SK-N-SH (cell line): Measurements from ENCODE around the gene SCARF1. TPM values are rescaled to one million over a fixed set of nuclear protein-coding genes. Genes with fewer than 3 reads are reported as not detected.

Experiments used
- CTCF ChIA-PET: fragments of 300-600, 350-600 bp; formaldehyde crosslinking; extraction: SDS; loops from one replicate; lab custom pipeline; 2021; lab: Yijun Ruan, JAX
- POLR2A ChIA-PET: fragments of 350-600 bp; sonication (Branson Sonifier 250); formaldehyde crosslinking; extraction: SDS; loops from one replicate; lab custom pipeline; 2020; ENCODE audit warnings: antibody characterized with exemption, inconsistent platforms; lab: Yijun Ruan, JAX
- DNase-seq: peaks from one replicate; pipeline ENCODE4 v3.0.0; 2012
- H2AFZ ChIP-seq: fragments of 200-600 bp; sonication (generic); 2 replicates; pipeline ENCODE4 v1.8.1; 2016; ENCODE audit warnings: antibody characterized with exemption, mild to moderate bottlenecking, low read depth
- H3F3A ChIP-seq: fragments of 200-600 bp; sonication (generic); replicated peaks from 2 replicates; pipeline ENCODE3; 2016; ENCODE audit warnings: antibody characterized with exemption, mild to moderate bottlenecking; ENCODE audit not compliant: insufficient read depth
- H3K27ac ChIP-seq, 2 experiments: fragments of 200-500 bp in 1 of 2; fragments of 200-600 bp in 1 of 2; sonication (Bioruptor generic) in 1 of 2; sonication (generic), shearing (Covaris generic) in 1 of 2; 2 replicates each; pipeline versions ENCODE4 v1.5.1 to v1.6.1; 2014 to 2016; ENCODE audit warnings: low read depth in 2 of 2, inconsistent platforms in 1 of 2, low read length in 1 of 2, mild to moderate bottlenecking in 1 of 2, mixed read lengths in 1 of 2
- H3K27me3 ChIP-seq: fragments of 200-600 bp; sonication (generic), shearing (Covaris generic); 2 replicates; pipeline ENCODE4 v1.6.1; 2016; ENCODE audit warnings: mixed run types; ENCODE audit not compliant: insufficient read depth
- H3K36me3 ChIP-seq, 2 experiments: fragments of 200-500 bp in 1 of 2; fragments of 200-600 bp in 1 of 2; sonication (Bioruptor generic) in 1 of 2; sonication (generic) in 1 of 2; replicated peaks in 1 of 2; 2 replicates each; pipeline versions ENCODE3 to v1.5.1; 2014 to 2016; ENCODE audit warnings: low read length in 1 of 2, mild to moderate bottlenecking in 1 of 2; ENCODE audit not compliant: insufficient read depth in 2 of 2, control insufficient read depth in 1 of 2
- H3K4me1 ChIP-seq, 2 experiments: fragments of 200-500 bp in 1 of 2; fragments of 200-600 bp in 1 of 2; sonication (Bioruptor generic) in 1 of 2; sonication (generic), shearing (Covaris generic) in 1 of 2; 2 replicates each; pipeline versions ENCODE4 v1.5.1 to v1.6.1; 2014 to 2016; ENCODE audit warnings: low read depth in 1 of 2, low read length in 1 of 2, mixed run types in 1 of 2; ENCODE audit not compliant: insufficient read depth in 2 of 2, control insufficient read depth in 1 of 2
- H3K4me2 ChIP-seq: fragments of 200-600 bp; sonication (generic), shearing (Covaris generic); 2 replicates; pipeline ENCODE4 v1.6.1; 2017; ENCODE audit warnings: mixed run types
- H3K4me3 ChIP-seq, 2 experiments: fragments of 200-500 bp in 1 of 2; fragments of 200-600 bp in 1 of 2; sonication (Bioruptor generic) in 1 of 2; sonication (generic), shearing (Covaris generic) in 1 of 2; 2 replicates each; pipeline versions ENCODE4 v1.5.1 to v1.8.1; 2014 to 2016; ENCODE audit warnings: low read depth in 2 of 2, inconsistent platforms in 1 of 2, low read length in 1 of 2, mild to moderate bottlenecking in 1 of 2, mixed read lengths in 1 of 2, moderate library complexity in 1 of 2
- H3K79me2 ChIP-seq: fragments of 200-600 bp; sonication (generic); 2 replicates; pipeline ENCODE4 v1.8.1; 2017; ENCODE audit warnings: mild to moderate bottlenecking; ENCODE audit not compliant: insufficient read depth
- H3K9ac ChIP-seq: fragments of 200-600 bp; sonication (generic); 2 replicates; pipeline ENCODE4 v1.6.1; 2017; ENCODE audit warnings: mixed run types
- H3K9me2 ChIP-seq: fragments of 200-600 bp; sonication (generic); 2 replicates; pipeline ENCODE4 v1.6.1; 2017; ENCODE audit warnings: mixed run types
- H3K9me3 ChIP-seq: fragments of 200-600 bp; sonication (generic); 2 replicates; pipeline ENCODE4 v1.6.1; 2017; ENCODE audit warnings: mixed run types, mild to moderate bottlenecking, moderate library complexity
- H4K20me1 ChIP-seq: fragments of 200-600 bp; sonication (generic); 2 replicates; pipeline ENCODE4 v1.6.1; 2017; ENCODE audit warnings: mild to moderate bottlenecking, mixed run types; ENCODE audit not compliant: insufficient read depth
- CHD2 ChIP-seq: fragments of 150-350 bp; IDR thresholded peaks from 2 replicates; pipeline ENCODE4 v1.6.1; 2018; ENCODE audit warnings: low read length; ENCODE audit not compliant: partially characterized antibody
- EP300 ChIP-seq, 2 experiments: IDR thresholded peaks; 2 replicates each; pipeline versions ENCODE4 v1.4.0 to v1.6.1; 2012; ENCODE audit warnings: borderline replicate concordance in 1 of 2, low read depth in 1 of 2, low read length in 1 of 2
- EZH2phosphoT487 ChIP-seq: fragments of 200-600 bp; sonication (generic); IDR thresholded peaks from 2 replicates; pipeline ENCODE4 v1.6.1; 2017; ENCODE audit warnings: low read depth, mixed run types, mild to moderate bottlenecking, antibody characterized with exemption, moderate library complexity, borderline replicate concordance
- FOXM1 ChIP-seq: IDR thresholded peaks from 2 replicates; pipeline ENCODE4 v1.4.0; 2012; ENCODE audit warnings: low read depth, mild to moderate bottlenecking
- GABPA ChIP-seq: IDR thresholded peaks from 2 replicates; pipeline ENCODE4 v1.4.0; 2012; ENCODE audit warnings: low read depth, mild to moderate bottlenecking
- GATA2 ChIP-seq: sonication (generic); formaldehyde crosslinking; IDR thresholded peaks from 2 replicates; pipeline ENCODE4 v1.5.0; 2020; ENCODE audit warnings: mild to moderate bottlenecking, missing genetic modification reagents
- MEF2A ChIP-seq: IDR thresholded peaks from 2 replicates; pipeline ENCODE4 v1.4.0; 2012; ENCODE audit warnings: low read depth, borderline replicate concordance
- MXI1 ChIP-seq: IDR thresholded peaks from 2 replicates; pipeline ENCODE4 v1.6.1; 2012; ENCODE audit warnings: mild to moderate bottlenecking, low read depth, low read length, improper control_type of control experiment
- NRF1 ChIP-seq: IDR thresholded peaks from 2 replicates; pipeline ENCODE4 v1.6.1; 2012; ENCODE audit warnings: low read depth, mild to moderate bottlenecking, low read length
- POLR2AphosphoS5 ChIP-seq: IDR thresholded peaks from 2 replicates; pipeline ENCODE4 v1.6.1; 2012; ENCODE audit warnings: low read depth, low read length
- RAD21 ChIP-seq: IDR thresholded peaks from 2 replicates; pipeline ENCODE4 v1.6.1; 2012; ENCODE audit warnings: mild to moderate bottlenecking, low read length
- RFX5 ChIP-seq: IDR thresholded peaks from 2 replicates; pipeline ENCODE4 v1.6.1; 2012; ENCODE audit warnings: mild to moderate bottlenecking, improper control_type of control experiment, low read length
- RXRA ChIP-seq: IDR thresholded peaks from 2 replicates; pipeline ENCODE4 v1.4.0; 2012; ENCODE audit warnings: low read depth, mild to moderate bottlenecking, borderline replicate concordance
- TAF1 ChIP-seq: IDR thresholded peaks from 2 replicates; pipeline ENCODE4 v1.6.1; 2012; ENCODE audit warnings: low read depth, mild to moderate bottlenecking, low read length, moderate library complexity, borderline replicate concordance
- whole genome bisulfite sequencing: methylation state at CpG from one replicate; pipeline ENCODE4 v1.1.6; 2017; ENCODE audit warnings: low lambda C conversion rate; 5-methylcytosine and 5-hydroxymethylcytosine counted together
- polyA plus RNA-seq, 3 experiments: library from polyadenylated mRNA; depleted of rRNA; stranded (reverse); fragments of >200 nt; gene quantifications; 2 replicates each; pipeline ENCODE4 v1.2.3, GENCODE V29; 2012
- TF ChIP-seq, protein P1 (sequence below): fragments of 150-350 bp; IDR thresholded peaks from 2 replicates; pipeline ENCODE4 v1.6.1; 2016; ENCODE audit warnings: mild to moderate bottlenecking, low read depth, low read length
- TF ChIP-seq, protein P2 (sequence below): IDR thresholded peaks from 2 replicates; pipeline ENCODE4 v1.4.0; 2012; ENCODE audit warnings: low read depth, borderline replicate concordance
- TF ChIP-seq, protein P3 (sequence below): fragments of 150-350 bp; IDR thresholded peaks from 2 replicates; pipeline ENCODE4 v1.6.1; 2017; ENCODE audit warnings: antibody characterized with exemption, low read length, low read depth, borderline replicate concordance

Gene SCARF1
- polyA plus RNA-seq, 1 of the 3 experiments (the other 2 are of a cell fraction) = 0.39 TPM

DNA sequence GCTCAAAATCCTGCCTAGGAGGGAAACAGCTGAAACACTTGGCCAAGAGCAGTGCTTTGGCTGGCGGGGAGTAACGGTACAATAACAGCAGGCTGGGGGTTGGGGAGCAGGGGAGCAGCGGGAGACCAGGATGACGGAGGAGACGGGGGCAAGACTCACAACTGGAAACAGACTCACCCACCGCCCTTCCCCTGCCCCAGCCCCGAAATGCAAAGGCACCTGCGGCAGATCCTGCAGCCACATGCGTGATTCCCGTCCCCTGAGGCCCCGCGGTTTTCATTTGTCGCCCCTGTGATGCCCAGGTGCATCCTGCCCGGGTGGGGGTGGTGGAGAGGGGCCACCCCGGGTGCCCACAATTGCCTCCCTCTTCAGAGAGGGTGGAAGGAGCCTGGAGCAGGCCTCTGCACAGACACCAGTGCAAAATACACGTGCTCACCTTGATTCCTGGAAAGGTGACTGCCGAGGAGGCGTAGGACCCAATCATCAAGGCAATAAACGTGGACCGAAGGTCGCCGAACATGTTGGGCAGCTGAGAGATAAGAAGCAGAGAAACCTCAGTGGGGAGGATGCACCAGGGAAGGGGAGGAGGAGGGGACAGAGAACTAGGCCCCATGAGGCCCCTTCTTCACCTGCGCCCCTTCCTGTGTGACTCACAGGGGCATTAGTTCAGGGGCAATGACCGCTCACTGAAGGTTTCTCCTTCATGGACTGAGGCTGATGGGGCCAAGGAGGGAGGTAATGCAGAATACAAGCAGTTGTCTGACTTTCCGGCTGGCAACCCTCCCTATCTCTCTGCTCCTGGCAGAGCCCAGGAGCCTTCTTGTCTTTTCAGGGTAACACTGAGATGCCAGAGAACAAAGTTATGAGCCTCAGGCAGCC lies 52.5 kb downstream of the SCARF1 start:
- H3K9me3 ChIP-seq = no peaks in the 10 kb centered on the region
- TF ChIP-seq MEF2A (no peak), RXRA (no peak)
- H3K4me1 ChIP-seq = peaks cover 0 to 13% of the 10 kb centered on the region in 2 experiments; a peak in 2 of 4 replicates
- ChIA-PET POLR2A (no interaction called here), CTCF (interaction anchor here (2.3 kb wide), 1 partner anchor 19 kb away, joined by 7 read pairs; no protein-coding TSS in a partner anchor)
- H3K36me3 ChIP-seq = no peaks in the 10 kb centered on the region
- 90% methylated on average over 19 of the region's 25 CpGs for WGBS
- H3K9me2 ChIP-seq = no peaks in the 10 kb centered on the region
- H3K4me2 ChIP-seq = no peak overlapping the region
- DNase-seq = no peak
- H3K4me3 ChIP-seq = no peak overlapping the region
- H3F3A ChIP-seq = peaks cover 8% of the 10 kb centered on the region
- no peak overlapping the region for H3K9ac ChIP-seq
- H2AFZ ChIP-seq = no peak overlapping the region
- H3K27me3 ChIP-seq = no peaks in the 10 kb centered on the region
- H3K27ac ChIP-seq = no peak overlapping the region
- H3K79me2 ChIP-seq = no peaks in the 10 kb centered on the region
- no peaks in the 10 kb centered on the region for H4K20me1 ChIP-seq

DNA sequence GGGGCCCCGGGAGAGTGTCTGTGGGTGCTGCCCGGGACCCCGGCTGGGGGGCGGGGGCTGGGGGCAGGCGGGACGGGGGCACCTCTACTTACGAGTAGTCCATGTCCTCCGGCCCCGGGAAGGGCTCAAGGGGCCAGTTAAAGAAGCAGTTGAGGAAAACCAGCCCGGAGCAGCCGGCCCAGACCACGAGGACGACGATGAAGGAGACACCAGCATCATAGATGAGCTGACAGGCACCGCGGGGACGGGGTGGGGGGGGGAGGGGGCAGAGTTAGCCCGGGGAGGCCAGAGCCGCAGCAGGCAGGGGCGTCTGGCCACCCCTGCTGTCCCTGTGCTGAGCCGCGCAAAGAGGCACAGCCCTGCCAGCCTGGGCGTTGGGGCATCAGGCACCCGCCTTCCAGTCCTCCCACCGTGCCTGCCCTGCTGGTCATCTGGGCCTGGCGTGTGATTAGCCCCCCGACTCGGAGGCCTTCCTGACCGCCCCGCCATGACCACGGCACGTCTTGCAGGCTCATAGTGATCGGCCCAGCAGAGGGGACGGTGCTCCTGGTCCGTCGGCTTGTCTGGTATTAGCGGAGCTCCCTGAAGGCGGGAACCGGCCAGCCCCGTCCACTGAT lies 54.0 kb downstream of the SCARF1 start:
- H3K36me3 ChIP-seq = no peaks in the 10 kb centered on the region
- no peaks in the 10 kb centered on the region for H3K79me2 ChIP-seq
- no peak overlapping the region for H3K27ac ChIP-seq
- TF ChIP-seq MXI1 (no peak), NRF1 (no peak), GABPA (no peak), EP300 (IDR thresholded peaks at IDR 0.05; ENCODE audit: borderline replicate concordance in 1 of 2, low read depth in 1 of 2, low read length in 1 of 2) (no peak), TAF1 (no peak), EZH2phosphoT487 (no peak), POLR2AphosphoS5 (no peak), GATA2 (no peak), MEF2A (no peak), CHD2 (no peak), RAD21 (no peak), RXRA (no peak), RFX5 (no peak), FOXM1 (no peak)
- TF ChIP-seq, protein P1, sequence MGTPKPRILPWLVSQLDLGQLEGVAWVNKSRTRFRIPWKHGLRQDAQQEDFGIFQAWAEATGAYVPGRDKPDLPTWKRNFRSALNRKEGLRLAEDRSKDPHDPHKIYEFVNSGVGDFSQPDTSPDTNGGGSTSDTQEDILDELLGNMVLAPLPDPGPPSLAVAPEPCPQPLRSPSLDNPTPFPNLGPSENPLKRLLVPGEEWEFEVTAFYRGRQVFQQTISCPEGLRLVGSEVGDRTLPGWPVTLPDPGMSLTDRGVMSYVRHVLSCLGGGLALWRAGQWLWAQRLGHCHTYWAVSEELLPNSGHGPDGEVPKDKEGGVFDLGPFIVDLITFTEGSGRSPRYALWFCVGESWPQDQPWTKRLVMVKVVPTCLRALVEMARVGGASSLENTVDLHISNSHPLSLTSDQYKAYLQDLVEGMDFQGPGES = no peak
- TF ChIP-seq, protein P2, sequence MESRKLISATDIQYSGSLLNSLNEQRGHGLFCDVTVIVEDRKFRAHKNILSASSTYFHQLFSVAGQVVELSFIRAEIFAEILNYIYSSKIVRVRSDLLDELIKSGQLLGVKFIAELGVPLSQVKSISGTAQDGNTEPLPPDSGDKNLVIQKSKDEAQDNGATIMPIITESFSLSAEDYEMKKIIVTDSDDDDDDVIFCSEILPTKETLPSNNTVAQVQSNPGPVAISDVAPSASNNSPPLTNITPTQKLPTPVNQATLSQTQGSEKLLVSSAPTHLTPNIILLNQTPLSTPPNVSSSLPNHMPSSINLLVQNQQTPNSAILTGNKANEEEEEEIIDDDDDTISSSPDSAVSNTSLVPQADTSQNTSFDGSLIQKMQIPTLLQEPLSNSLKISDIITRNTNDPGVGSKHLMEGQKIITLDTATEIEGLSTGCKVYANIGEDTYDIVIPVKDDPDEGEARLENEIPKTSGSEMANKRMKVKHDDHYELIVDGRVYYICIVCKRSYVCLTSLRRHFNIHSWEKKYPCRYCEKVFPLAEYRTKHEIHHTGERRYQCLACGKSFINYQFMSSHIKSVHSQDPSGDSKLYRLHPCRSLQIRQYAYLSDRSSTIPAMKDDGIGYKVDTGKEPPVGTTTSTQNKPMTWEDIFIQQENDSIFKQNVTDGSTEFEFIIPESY = no peak
- TF ChIP-seq, protein P3, sequence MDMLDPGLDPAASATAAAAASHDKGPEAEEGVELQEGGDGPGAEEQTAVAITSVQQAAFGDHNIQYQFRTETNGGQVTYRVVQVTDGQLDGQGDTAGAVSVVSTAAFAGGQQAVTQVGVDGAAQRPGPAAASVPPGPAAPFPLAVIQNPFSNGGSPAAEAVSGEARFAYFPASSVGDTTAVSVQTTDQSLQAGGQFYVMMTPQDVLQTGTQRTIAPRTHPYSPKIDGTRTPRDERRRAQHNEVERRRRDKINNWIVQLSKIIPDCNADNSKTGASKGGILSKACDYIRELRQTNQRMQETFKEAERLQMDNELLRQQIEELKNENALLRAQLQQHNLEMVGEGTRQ = no peak
- H3K4me2 ChIP-seq = no peak overlapping the region
- POLR2A ChIA-PET = no interaction called here
- no peaks in the 10 kb centered on the region for H3K9me2 ChIP-seq
- peaks cover 8% of the 10 kb centered on the region for H3F3A ChIP-seq
- H3K4me1 ChIP-seq = peaks cover 0 to 13% of the 10 kb centered on the region in 2 experiments; a peak in 2 of 4 replicates
- H4K20me1 ChIP-seq = no peaks in the 10 kb centered on the region
- no peak overlapping the region for H3K9ac ChIP-seq
- H3K9me3 ChIP-seq = no peaks in the 10 kb centered on the region
- H3K27me3 ChIP-seq = no peaks in the 10 kb centered on the region
- DNase-seq = peak; percentile 35
- no peak overlapping the region for H3K4me3 ChIP-seq
- CTCF ChIA-PET = interaction anchor here (0.6 kb wide), 1 partner anchor 226 kb away, joined by 3 read pairs; no protein-coding TSS in a partner anchor
- H2AFZ ChIP-seq = no peak overlapping the region
- 87% methylated on average over 11 of the region's 40 CpGs for WGBS
